Tibial nerve (tissue), 4 donors: ENCODE data around the gene MINDY2.

ENCODE experiments used
- EP300 ChIP-seq, 2 donors: sonication (generic); formaldehyde crosslinking; IDR thresholded peaks; one replicate each; pipeline ENCODE4 v1.6.1; 2017; ENCODE audit warnings: antibody characterized with exemption in 2 of 2, mild to moderate bottlenecking in 1 of 2
- POLR2A ChIP-seq, 2 donors: fragments of 450-650 bp; IDR thresholded peaks; one replicate each; pipeline ENCODE4 v1.6.1; 2017; ENCODE audit warnings: antibody characterized with exemption in 2 of 2, mild to moderate bottlenecking in 2 of 2, moderate library complexity in 2 of 2
- TF ChIP-seq, protein P1 (sequence below), 5 experiments: fragments of 200-600 bp in 3 of 5; fragments of 450-650 bp in 2 of 5; sonication (generic) in 3 of 5; IDR thresholded peaks; one replicate each; pipeline ENCODE4 v1.5.1; 2016 to 2019; ENCODE audit warnings: antibody characterized with exemption in 5 of 5, mild to moderate bottlenecking in 3 of 5, moderate library complexity in 2 of 5

DNA sequence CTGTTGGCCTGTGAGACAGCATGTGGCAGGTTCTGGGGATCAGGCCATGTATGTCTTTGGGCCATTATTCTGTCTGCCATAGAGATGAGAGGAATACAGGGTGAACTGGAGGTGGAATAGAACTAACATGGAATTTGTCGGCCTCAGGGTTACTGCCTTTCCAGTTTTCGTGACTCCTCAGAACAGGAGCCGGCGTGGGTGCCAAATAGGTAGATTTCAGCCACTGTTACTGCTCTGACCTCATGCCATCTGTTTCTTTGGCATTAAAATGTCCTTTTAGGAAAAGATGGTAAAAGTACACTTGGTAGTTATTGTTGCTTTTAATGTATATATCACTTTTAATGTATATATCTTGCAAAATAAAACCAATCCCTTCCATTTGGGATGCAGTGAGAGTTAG, 96.8 kb downstream of the MINDY2 start:
- TF ChIP-seq, protein P1, sequence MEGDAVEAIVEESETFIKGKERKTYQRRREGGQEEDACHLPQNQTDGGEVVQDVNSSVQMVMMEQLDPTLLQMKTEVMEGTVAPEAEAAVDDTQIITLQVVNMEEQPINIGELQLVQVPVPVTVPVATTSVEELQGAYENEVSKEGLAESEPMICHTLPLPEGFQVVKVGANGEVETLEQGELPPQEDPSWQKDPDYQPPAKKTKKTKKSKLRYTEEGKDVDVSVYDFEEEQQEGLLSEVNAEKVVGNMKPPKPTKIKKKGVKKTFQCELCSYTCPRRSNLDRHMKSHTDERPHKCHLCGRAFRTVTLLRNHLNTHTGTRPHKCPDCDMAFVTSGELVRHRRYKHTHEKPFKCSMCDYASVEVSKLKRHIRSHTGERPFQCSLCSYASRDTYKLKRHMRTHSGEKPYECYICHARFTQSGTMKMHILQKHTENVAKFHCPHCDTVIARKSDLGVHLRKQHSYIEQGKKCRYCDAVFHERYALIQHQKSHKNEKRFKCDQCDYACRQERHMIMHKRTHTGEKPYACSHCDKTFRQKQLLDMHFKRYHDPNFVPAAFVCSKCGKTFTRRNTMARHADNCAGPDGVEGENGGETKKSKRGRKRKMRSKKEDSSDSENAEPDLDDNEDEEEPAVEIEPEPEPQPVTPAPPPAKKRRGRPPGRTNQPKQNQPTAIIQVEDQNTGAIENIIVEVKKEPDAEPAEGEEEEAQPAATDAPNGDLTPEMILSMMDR (IDR thresholded peaks at IDR 0.05) = no peak
- TF ChIP-seq POLR2A (IDR thresholded peaks at IDR 0.05) = no peak
- no peak for TF ChIP-seq EP300 (IDR thresholded peaks at IDR 0.05)
